ENCODE measurements around the gene ZCCHC2. TPM values are rescaled to one million over a fixed set of nuclear protein-coding genes. Genes with fewer than 3 reads are reported as not detected.

Gene ZCCHC2
- total and polyA plus RNA-seq, 2 of the 4 experiments (the other 2 are of a cell fraction) = 3.2 to 3.6 TPM

GRCh38 chr18:62564044-62564443 is 41.2 kb downstream of the ZCCHC2 start:
- intact Hi-C loops (cut with micrococcal nuclease) = no loop called here
- no peak overlapping the region for H3K56ac ChIP-seq (ENCODE audit: extremely low read depth, insufficient read depth, low read length)
- ChIA-PET POLR2A (ENCODE audit: unreplicated experiment) (no interaction called here), CTCF (no interaction called here)
- H3K9me3 ChIP-seq (ENCODE audit: control insufficient read depth, insufficient read depth, low read length) = no peaks in the 10 kb centered on the region
- 0 out of 2 replicates have a peak, but pooled peaks cover 2% of the 10 kb centered on the region for H3K4me1 ChIP-seq (ENCODE audit: control insufficient read depth, insufficient read depth, low read length)
- in situ Hi-C loops (cut with MboI; ENCODE audit: low sequenced_read_pairs) = loop anchor here (25.0 kb wide), 1 partner anchor 277 kb away; no protein-coding TSS in a partner anchor
- H3K27me3 ChIP-seq (ENCODE audit: control insufficient read depth, insufficient read depth, low read length) = no peaks in the 10 kb centered on the region
- DNase-seq = no peak
- H3K4ac ChIP-seq (ENCODE audit: low read depth, low read length) = no peak overlapping the region
- no peak overlapping the region for H2AK5ac ChIP-seq (ENCODE audit: low read depth, low read length)
- no peaks in the 10 kb centered on the region for H4K20me1 ChIP-seq (ENCODE audit: insufficient read depth, low read length)
- TF ChIP-seq MAFK (IDR thresholded peaks at IDR 0.05; ENCODE audit: low read depth, low read length) (no peak), USF2 (IDR thresholded peaks at IDR 0.05; ENCODE audit: low read depth, low read length) (no peak), RFX5 (IDR thresholded peaks at IDR 0.05; ENCODE audit: low read depth, low read length) (no peak), RCOR1 (IDR thresholded peaks at IDR 0.05; ENCODE audit: insufficient replicate concordance, low read length) (no peak), RAD21 (IDR thresholded peaks at IDR 0.05; ENCODE audit: low read length) (no peak), CHD1 (IDR thresholded peaks at IDR 0.05; ENCODE audit: low read depth, low read length) (no peak), NFE2L2 (IDR thresholded peaks at IDR 0.05; ENCODE audit: low read depth, low read length) (no peak)
- TF ChIP-seq, protein P1, sequence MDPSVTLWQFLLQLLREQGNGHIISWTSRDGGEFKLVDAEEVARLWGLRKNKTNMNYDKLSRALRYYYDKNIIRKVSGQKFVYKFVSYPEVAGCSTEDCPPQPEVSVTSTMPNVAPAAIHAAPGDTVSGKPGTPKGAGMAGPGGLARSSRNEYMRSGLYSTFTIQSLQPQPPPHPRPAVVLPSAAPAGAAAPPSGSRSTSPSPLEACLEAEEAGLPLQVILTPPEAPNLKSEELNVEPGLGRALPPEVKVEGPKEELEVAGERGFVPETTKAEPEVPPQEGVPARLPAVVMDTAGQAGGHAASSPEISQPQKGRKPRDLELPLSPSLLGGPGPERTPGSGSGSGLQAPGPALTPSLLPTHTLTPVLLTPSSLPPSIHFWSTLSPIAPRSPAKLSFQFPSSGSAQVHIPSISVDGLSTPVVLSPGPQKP (IDR thresholded peaks at IDR 0.05; ENCODE audit: borderline replicate concordance, low read depth, low read length) = no peak
- H4K8ac ChIP-seq (ENCODE audit: low read depth in 2 of 2, low read length in 2 of 2) = no peak overlapping the region
- no peak overlapping the region for H2BK15ac ChIP-seq (ENCODE audit: low read depth, low read length)
- WGBS, 2 experiments (ENCODE audit: extremely low coverage in 2 of 2, insufficient read length in 1 of 2) = no CpG with 5 or more reads among the region's 3 CpGs
- H4K5ac ChIP-seq (ENCODE audit: low read depth, low read length) = no peak overlapping the region
- no peak overlapping the region for H2BK5ac ChIP-seq (ENCODE audit: low read depth, low read length, poor library complexity, severe bottlenecking)
- no TSS peak for BruUV-seq (replicated peaks)
- no peaks in the 10 kb centered on the region for H3K9me1 ChIP-seq (ENCODE audit: insufficient read depth, low read length)
- no peak overlapping the region for H3K9ac ChIP-seq (ENCODE audit: low read depth, low read length)
- ATAC-seq (ENCODE audit: low read depth) = no peak
- H3K4me3 ChIP-seq (ENCODE audit: insufficient read depth, low read depth, low read length) = no peak overlapping the region
- no peak overlapping the region for H3K18ac ChIP-seq (ENCODE audit: low read depth, low read length)
- no peak overlapping the region for H3K23ac ChIP-seq (ENCODE audit: low read depth, low read length)
- no peak overlapping the region for H2AFZ ChIP-seq (replicated peaks; ENCODE audit: low read length, poor library complexity)
- H2AK9ac ChIP-seq (replicated peaks; ENCODE audit: low read depth, low read length, poor library complexity) = no peak overlapping the region
- H3K79me1 ChIP-seq (ENCODE audit: low read depth in 1 of 2, low read length in 2 of 2) = no peaks in the 10 kb centered on the region
- H3K36me3 ChIP-seq (ENCODE audit: control insufficient read depth, insufficient read depth, low read length) = peaks cover 5% of the 10 kb centered on the region
- H2BK20ac ChIP-seq (ENCODE audit: low read depth, low read length) = no peak overlapping the region
- dilution Hi-C loops (cut with HindIII; ENCODE audit: low sequenced_read_pairs, unreplicated experiment) = no loop called here
- H3K27ac ChIP-seq (ENCODE audit: insufficient read depth, low read length) = no peak overlapping the region
- no peak overlapping the region for H2BK120ac ChIP-seq (ENCODE audit: low read depth, low read length)
- no peak overlapping the region for H4K91ac ChIP-seq (ENCODE audit: insufficient read depth, low read depth, low read length)
- no peak overlapping the region for H3K4me2 ChIP-seq (ENCODE audit: low read depth, low read length)
- no peak overlapping the region for H3K14ac ChIP-seq (replicated peaks; ENCODE audit: low read depth, low read length)

All from IMR-90 (cell line).